Measurements from ENCODE around the gene MEIKIN.
"Not testable (repeated sequence)": the region's sequence is repeated elsewhere in the genome, so short reads cannot be mapped to it uniquely, and the experiment has no call there.

DNA sequence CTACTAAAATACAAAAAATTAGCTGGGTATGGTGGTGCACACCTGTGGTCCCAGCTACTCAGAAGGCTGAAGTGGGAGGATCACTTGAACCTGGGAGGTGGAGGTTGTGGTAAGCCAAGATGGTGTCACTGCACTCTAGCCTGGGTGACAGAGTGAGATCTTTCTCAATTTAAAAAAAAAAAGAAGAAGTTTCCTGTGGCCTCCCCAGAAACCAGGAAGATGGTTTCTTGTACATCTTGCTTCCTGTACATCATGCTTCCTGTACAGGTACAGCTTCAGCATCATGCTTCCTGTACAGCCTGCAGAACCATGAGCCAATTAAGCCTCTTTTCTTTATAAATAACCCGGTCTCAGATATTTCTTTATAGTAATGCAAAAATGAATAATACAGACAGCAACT, 43.2 kb downstream of the MEIKIN start:
- TF ChIP-seq EZH2phosphoT487 (IDR thresholded peaks at IDR 0.05; ENCODE audit: borderline replicate concordance, low read depth, low read length), result not testable (repeated sequence)
- TF ChIP-seq, protein P1, sequence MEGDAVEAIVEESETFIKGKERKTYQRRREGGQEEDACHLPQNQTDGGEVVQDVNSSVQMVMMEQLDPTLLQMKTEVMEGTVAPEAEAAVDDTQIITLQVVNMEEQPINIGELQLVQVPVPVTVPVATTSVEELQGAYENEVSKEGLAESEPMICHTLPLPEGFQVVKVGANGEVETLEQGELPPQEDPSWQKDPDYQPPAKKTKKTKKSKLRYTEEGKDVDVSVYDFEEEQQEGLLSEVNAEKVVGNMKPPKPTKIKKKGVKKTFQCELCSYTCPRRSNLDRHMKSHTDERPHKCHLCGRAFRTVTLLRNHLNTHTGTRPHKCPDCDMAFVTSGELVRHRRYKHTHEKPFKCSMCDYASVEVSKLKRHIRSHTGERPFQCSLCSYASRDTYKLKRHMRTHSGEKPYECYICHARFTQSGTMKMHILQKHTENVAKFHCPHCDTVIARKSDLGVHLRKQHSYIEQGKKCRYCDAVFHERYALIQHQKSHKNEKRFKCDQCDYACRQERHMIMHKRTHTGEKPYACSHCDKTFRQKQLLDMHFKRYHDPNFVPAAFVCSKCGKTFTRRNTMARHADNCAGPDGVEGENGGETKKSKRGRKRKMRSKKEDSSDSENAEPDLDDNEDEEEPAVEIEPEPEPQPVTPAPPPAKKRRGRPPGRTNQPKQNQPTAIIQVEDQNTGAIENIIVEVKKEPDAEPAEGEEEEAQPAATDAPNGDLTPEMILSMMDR (conservative IDR thresholded peaks at IDR 0.05; ENCODE audit: low read length), result not testable (repeated sequence)

All from OCI-LY7 (cell line).